ENCODE data around the gene BPIFB6.

BPIFB6 gene

DNA sequence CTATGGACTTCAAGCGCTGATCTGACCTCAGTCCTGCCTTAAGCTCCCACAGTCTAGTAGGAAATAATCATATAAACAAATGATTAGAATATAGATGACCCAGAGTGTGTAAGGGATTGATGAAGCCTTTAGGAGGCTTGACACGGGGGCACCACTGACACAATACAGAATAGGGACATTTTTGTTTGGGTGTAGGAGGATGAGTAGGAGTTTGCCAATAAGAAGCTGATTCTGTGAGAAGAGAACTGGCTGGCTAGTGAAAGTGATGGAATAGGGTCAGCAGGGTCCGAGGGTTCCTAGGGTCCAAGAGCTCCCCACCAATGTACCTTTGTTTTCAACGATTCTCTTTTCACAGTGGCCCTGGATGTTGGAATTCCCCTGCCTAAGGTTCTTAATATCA, 40.9 kb downstream of the BPIFB6 start:
- H3K4me1 ChIP-seq (ENCODE audit: low read length), result no peaks in the 10 kb centered on the region
- no peaks in the 10 kb centered on the region for H3K36me3 ChIP-seq (replicated peaks; ENCODE audit: insufficient read depth, low read length)
- H3K4me3 ChIP-seq (ENCODE audit: low read length), result no peak overlapping the region
- no peak overlapping the region for H3K27ac ChIP-seq (ENCODE audit: low read length)
- H3F3A ChIP-seq (ENCODE audit: insufficient read depth, low read length), result no peaks in the 10 kb centered on the region
- no peaks in the 10 kb centered on the region for H3K9me2 ChIP-seq (replicated peaks; ENCODE audit: insufficient read depth, low read length)
- TF ChIP-seq, protein P1, sequence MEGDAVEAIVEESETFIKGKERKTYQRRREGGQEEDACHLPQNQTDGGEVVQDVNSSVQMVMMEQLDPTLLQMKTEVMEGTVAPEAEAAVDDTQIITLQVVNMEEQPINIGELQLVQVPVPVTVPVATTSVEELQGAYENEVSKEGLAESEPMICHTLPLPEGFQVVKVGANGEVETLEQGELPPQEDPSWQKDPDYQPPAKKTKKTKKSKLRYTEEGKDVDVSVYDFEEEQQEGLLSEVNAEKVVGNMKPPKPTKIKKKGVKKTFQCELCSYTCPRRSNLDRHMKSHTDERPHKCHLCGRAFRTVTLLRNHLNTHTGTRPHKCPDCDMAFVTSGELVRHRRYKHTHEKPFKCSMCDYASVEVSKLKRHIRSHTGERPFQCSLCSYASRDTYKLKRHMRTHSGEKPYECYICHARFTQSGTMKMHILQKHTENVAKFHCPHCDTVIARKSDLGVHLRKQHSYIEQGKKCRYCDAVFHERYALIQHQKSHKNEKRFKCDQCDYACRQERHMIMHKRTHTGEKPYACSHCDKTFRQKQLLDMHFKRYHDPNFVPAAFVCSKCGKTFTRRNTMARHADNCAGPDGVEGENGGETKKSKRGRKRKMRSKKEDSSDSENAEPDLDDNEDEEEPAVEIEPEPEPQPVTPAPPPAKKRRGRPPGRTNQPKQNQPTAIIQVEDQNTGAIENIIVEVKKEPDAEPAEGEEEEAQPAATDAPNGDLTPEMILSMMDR (IDR thresholded peaks at IDR 0.05; ENCODE audit: low read length), result no peak
- TF ChIP-seq EZH2phosphoT487 (IDR thresholded peaks at IDR 0.05; ENCODE audit: low read length) (no peak), EZH2 (optimal IDR thresholded peaks at IDR 0.05; ENCODE audit: low read depth, low read length) (no peak)
- H4K20me1 ChIP-seq (ENCODE audit: insufficient read depth, low read length), result no peaks in the 10 kb centered on the region
- H3K79me2 ChIP-seq (ENCODE audit: low read length), result no peaks in the 10 kb centered on the region
- H3K27me3 ChIP-seq (replicated peaks; ENCODE audit: insufficient read depth, low read length), result peaks cover 64% of the 10 kb centered on the region
- H3K9ac ChIP-seq (ENCODE audit: low read length), result no peak overlapping the region
- DNase-seq, result no peak
- no peak overlapping the region for H3K4me2 ChIP-seq (ENCODE audit: low read depth, low read length)
- H3K9me3 ChIP-seq (replicated peaks; ENCODE audit: insufficient read depth, low read length), result no peaks in the 10 kb centered on the region
- H2AFZ ChIP-seq (ENCODE audit: low read length), result no peak overlapping the region

DNA sequence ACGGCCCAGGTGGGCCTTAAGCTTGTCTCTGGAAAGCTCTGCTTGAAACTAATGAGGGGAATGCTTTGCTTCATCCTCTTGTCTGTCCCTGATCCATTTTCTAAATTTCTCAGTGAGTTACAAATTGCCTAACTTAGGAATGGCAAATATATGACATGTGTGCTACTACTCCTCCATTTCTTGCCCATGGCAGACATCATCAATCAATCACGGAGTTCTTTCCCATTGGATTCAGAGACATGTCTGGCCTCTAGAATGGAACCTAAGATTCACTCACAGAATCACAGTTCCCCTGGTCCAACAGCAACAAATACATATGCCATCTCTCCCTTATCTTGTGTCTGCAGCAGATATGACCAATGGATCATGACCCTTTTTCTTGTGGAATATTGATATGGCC, 41.4 kb downstream of the BPIFB6 start:
- H3K36me3 ChIP-seq (replicated peaks; ENCODE audit: insufficient read depth, low read length), result no peaks in the 10 kb centered on the region
- no peak overlapping the region for H3K4me3 ChIP-seq (ENCODE audit: low read length)
- no peaks in the 10 kb centered on the region for H3K9me3 ChIP-seq (replicated peaks; ENCODE audit: insufficient read depth, low read length)
- DNase-seq, result no peak
- no peaks in the 10 kb centered on the region for H4K20me1 ChIP-seq (ENCODE audit: insufficient read depth, low read length)
- H3K79me2 ChIP-seq (ENCODE audit: low read length), result no peaks in the 10 kb centered on the region
- H3K27ac ChIP-seq (ENCODE audit: low read length), result no peak overlapping the region
- H3F3A ChIP-seq (ENCODE audit: insufficient read depth, low read length), result no peaks in the 10 kb centered on the region
- no peak overlapping the region for H3K4me2 ChIP-seq (ENCODE audit: low read depth, low read length)
- TF ChIP-seq EZH2phosphoT487 (IDR thresholded peaks at IDR 0.05; ENCODE audit: low read length) (no peak), EZH2 (optimal IDR thresholded peaks at IDR 0.05; ENCODE audit: low read depth, low read length) (no peak)
- TF ChIP-seq, protein P1 (IDR thresholded peaks at IDR 0.05; ENCODE audit: low read length), result no peak
- no peaks in the 10 kb centered on the region for H3K9me2 ChIP-seq (replicated peaks; ENCODE audit: insufficient read depth, low read length)
- no peak overlapping the region for H3K9ac ChIP-seq (ENCODE audit: low read length)
- H3K27me3 ChIP-seq (replicated peaks; ENCODE audit: insufficient read depth, low read length), result peaks cover 64% of the 10 kb centered on the region
- H3K4me1 ChIP-seq (ENCODE audit: low read length), result no peaks in the 10 kb centered on the region
- H2AFZ ChIP-seq (ENCODE audit: low read length), result no peak overlapping the region

DNA sequence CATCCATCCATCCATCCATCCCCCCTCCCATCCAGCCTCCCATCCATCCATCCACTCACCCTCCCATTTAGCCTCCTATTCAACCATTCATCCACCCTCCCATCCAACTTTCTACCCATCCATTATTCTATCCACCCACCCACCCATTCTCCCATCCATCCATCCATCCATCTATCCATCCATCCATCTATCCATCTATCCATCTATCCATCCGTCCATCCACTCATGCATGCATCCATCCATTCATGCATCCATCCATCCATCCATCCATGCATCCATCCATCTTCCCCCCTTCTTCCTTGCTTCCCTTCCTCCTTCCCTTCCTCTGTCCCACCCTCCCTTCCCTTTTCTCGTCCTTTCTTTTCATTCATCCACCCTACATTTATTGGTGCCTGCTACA, 43.2 kb downstream of the BPIFB6 start:
- no peaks in the 10 kb centered on the region for H3K9me2 ChIP-seq (replicated peaks; ENCODE audit: insufficient read depth, low read length)
- H3K4me1 ChIP-seq (ENCODE audit: low read length), result no peaks in the 10 kb centered on the region
- no peak overlapping the region for H3K27ac ChIP-seq (ENCODE audit: low read length)
- H3K36me3 ChIP-seq (replicated peaks; ENCODE audit: insufficient read depth, low read length), result no peaks in the 10 kb centered on the region
- H3K79me2 ChIP-seq (ENCODE audit: low read length), result no peaks in the 10 kb centered on the region
- H3K9ac ChIP-seq (ENCODE audit: low read length), result no peak overlapping the region
- DNase-seq, result no peak
- no peaks in the 10 kb centered on the region for H3F3A ChIP-seq (ENCODE audit: insufficient read depth, low read length)
- no peaks in the 10 kb centered on the region for H4K20me1 ChIP-seq (ENCODE audit: insufficient read depth, low read length)
- TF ChIP-seq EZH2phosphoT487 (IDR thresholded peaks at IDR 0.05; ENCODE audit: low read length) (no peak), EZH2 (optimal IDR thresholded peaks at IDR 0.05; ENCODE audit: low read depth, low read length) (no peak)
- TF ChIP-seq, protein P1 (IDR thresholded peaks at IDR 0.05; ENCODE audit: low read length), result no peak
- H3K9me3 ChIP-seq (replicated peaks; ENCODE audit: insufficient read depth, low read length), result no peaks in the 10 kb centered on the region
- no peak overlapping the region for H3K4me2 ChIP-seq (ENCODE audit: low read depth, low read length)
- no peak overlapping the region for H2AFZ ChIP-seq (ENCODE audit: low read length)
- H3K4me3 ChIP-seq (ENCODE audit: low read length), result no peak overlapping the region
- peaks cover 60% of the 10 kb centered on the region for H3K27me3 ChIP-seq (replicated peaks; ENCODE audit: insufficient read depth, low read length)

All from MM.1S (cell line).